Neural cell (in vitro differentiated cells): ENCODE results near the gene DPH6. TPM values are rescaled to one million over a fixed set of nuclear protein-coding genes. Genes with fewer than 3 reads are reported as not detected.

ENCODE experiments used
- H2AFZ ChIP-seq: fragments of 200-600, 300-800 bp; sonication (generic), shearing (Covaris generic); 2 replicates; pipeline ENCODE4 v1.6.0; 2014; ENCODE audit warnings: low read depth, mild to moderate bottlenecking, antibody characterized with exemption, low read length, moderate library complexity
- H3F3A ChIP-seq: fragments of 200-600 bp; shearing (Covaris generic); 2 replicates; pipeline ENCODE4 v1.6.1; 2016; ENCODE audit warnings: mild to moderate bottlenecking, moderate library complexity, mixed read lengths, antibody characterized with exemption, low read length; ENCODE audit not compliant: insufficient read depth, poor library complexity, severe bottlenecking
- H3K27ac ChIP-seq: fragments of 200-600, 300-800 bp; sonication (generic), shearing (Covaris generic); 2 replicates; pipeline ENCODE4 v1.5.1; 2014; ENCODE audit warnings: mild to moderate bottlenecking, low read length, moderate library complexity
- H3K27me3 ChIP-seq: fragments of 300-800, 200-600 bp; sonication (generic), shearing (Covaris generic); 2 replicates; pipeline ENCODE4 v1.6.0; 2014; ENCODE audit warnings: mild to moderate bottlenecking, low read depth, low read length, moderate library complexity; ENCODE audit not compliant: insufficient read depth
- H3K36me3 ChIP-seq: fragments of 300-800, 200-600 bp; sonication (generic), shearing (Covaris generic); 2 replicates; pipeline ENCODE4 v1.5.1; 2014; ENCODE audit warnings: mild to moderate bottlenecking, antibody characterized with exemption, low read length, moderate library complexity; ENCODE audit not compliant: insufficient read depth
- H3K4me2 ChIP-seq: fragments of 300-800, 200-600 bp; sonication (generic), shearing (Covaris generic); 2 replicates; pipeline ENCODE4 v1.6.0; 2014; ENCODE audit warnings: mild to moderate bottlenecking, low read length
- H3K4me3 ChIP-seq: fragments of 300-800, 200-600 bp; sonication (generic), shearing (Covaris generic); 2 replicates; pipeline ENCODE4 v1.5.1; 2014; ENCODE audit warnings: mild to moderate bottlenecking, low read length, moderate library complexity
- H3K79me2 ChIP-seq: fragments of 200-600 bp; shearing (Covaris generic); replicated peaks from 2 replicates; pipeline ENCODE4 v1.6.0; 2014; ENCODE audit warnings: mild to moderate bottlenecking, low read length, moderate library complexity; ENCODE audit not compliant: insufficient read depth
- H3K9ac ChIP-seq: fragments of 300-800, 200-600 bp; sonication (generic), shearing (Covaris generic); 2 replicates; pipeline ENCODE4 v1.6.1; 2016; ENCODE audit warnings: mild to moderate bottlenecking, low read length, mixed read lengths
- H3K9me2 ChIP-seq: fragments of 200-600 bp; shearing (Covaris generic); 2 replicates; pipeline ENCODE4 v1.6.1; 2016; ENCODE audit warnings: mild to moderate bottlenecking, low read length, mixed read lengths; ENCODE audit not compliant: insufficient read depth
- H3K9me3 ChIP-seq: fragments of 200-600, 300-800 bp; sonication (generic), shearing (Covaris generic); 2 replicates; pipeline ENCODE4 v1.6.1; 2016; ENCODE audit warnings: mild to moderate bottlenecking, mixed run types, low read length, moderate library complexity, mixed read lengths
- H4K20me1 ChIP-seq: fragments of 200-600 bp; shearing (Covaris generic); 2 replicates; pipeline ENCODE4 v1.6.1; 2016; ENCODE audit warnings: mild to moderate bottlenecking, mixed run types; ENCODE audit not compliant: insufficient read depth
- EP300 ChIP-seq: fragments of 450-650 bp; conservative IDR thresholded peaks from 2 replicates; pipeline ENCODE4 v1.6.1; 2014; ENCODE audit warnings: antibody characterized with exemption, mild to moderate bottlenecking, moderate library complexity; ENCODE audit not compliant: poor library complexity, severe bottlenecking
- EZH2 ChIP-seq: fragments of 200-600, 300-800 bp; shearing (Covaris generic), sonication (generic); IDR thresholded peaks from 2 replicates; pipeline ENCODE4 v1.6.1; 2014; ENCODE audit warnings: antibody characterized with exemption, low read length, borderline replicate concordance, mild to moderate bottlenecking; ENCODE audit not compliant: insufficient read depth, poor library complexity, severe bottlenecking
- MXI1 ChIP-seq: fragments of 450-650 bp; conservative IDR thresholded peaks from 2 replicates; pipeline ENCODE4 v1.6.1; 2014; ENCODE audit warnings: antibody characterized with exemption, mild to moderate bottlenecking; ENCODE audit not compliant: poor library complexity, severe bottlenecking
- POLR2AphosphoS5 ChIP-seq: IDR thresholded peaks from 2 replicates; pipeline ENCODE4 v1.6.1; 2012
- RAD21 ChIP-seq: fragments of 450-650 bp; conservative IDR thresholded peaks from 2 replicates; pipeline ENCODE4 v1.6.1; 2014; ENCODE audit warnings: antibody characterized with exemption, mild to moderate bottlenecking, moderate library complexity
- REST ChIP-seq: IDR thresholded peaks from 2 replicates; pipeline ENCODE4 v1.6.1; 2012; ENCODE audit warnings: borderline replicate concordance
- SMC3 ChIP-seq: fragments of 450-650 bp; conservative IDR thresholded peaks from 2 replicates; pipeline ENCODE4 v1.6.1; 2014; ENCODE audit warnings: antibody characterized with exemption, mild to moderate bottlenecking, moderate library complexity; ENCODE audit not compliant: poor library complexity
- TAF1 ChIP-seq: IDR thresholded peaks from 2 replicates; pipeline ENCODE4 v1.6.1; 2012; ENCODE audit warnings: low read depth
- polyA plus RNA-seq: library from polyadenylated mRNA; depleted of rRNA; stranded (reverse); fragments of >200 nt; gene quantifications from 2 replicates; pipeline ENCODE4 v1.2.3, GENCODE V29; 2014
- TF ChIP-seq, protein P1 (sequence below): fragments of 450-650 bp; IDR thresholded peaks from 2 replicates; pipeline ENCODE4 v1.5.1; 2014; ENCODE audit warnings: antibody characterized with exemption, mild to moderate bottlenecking, moderate library complexity; ENCODE audit not compliant: poor library complexity, severe bottlenecking

DPH6 gene
- polyA plus RNA-seq, 1 donor from 2014 or later, result 6.9 TPM

DNA sequence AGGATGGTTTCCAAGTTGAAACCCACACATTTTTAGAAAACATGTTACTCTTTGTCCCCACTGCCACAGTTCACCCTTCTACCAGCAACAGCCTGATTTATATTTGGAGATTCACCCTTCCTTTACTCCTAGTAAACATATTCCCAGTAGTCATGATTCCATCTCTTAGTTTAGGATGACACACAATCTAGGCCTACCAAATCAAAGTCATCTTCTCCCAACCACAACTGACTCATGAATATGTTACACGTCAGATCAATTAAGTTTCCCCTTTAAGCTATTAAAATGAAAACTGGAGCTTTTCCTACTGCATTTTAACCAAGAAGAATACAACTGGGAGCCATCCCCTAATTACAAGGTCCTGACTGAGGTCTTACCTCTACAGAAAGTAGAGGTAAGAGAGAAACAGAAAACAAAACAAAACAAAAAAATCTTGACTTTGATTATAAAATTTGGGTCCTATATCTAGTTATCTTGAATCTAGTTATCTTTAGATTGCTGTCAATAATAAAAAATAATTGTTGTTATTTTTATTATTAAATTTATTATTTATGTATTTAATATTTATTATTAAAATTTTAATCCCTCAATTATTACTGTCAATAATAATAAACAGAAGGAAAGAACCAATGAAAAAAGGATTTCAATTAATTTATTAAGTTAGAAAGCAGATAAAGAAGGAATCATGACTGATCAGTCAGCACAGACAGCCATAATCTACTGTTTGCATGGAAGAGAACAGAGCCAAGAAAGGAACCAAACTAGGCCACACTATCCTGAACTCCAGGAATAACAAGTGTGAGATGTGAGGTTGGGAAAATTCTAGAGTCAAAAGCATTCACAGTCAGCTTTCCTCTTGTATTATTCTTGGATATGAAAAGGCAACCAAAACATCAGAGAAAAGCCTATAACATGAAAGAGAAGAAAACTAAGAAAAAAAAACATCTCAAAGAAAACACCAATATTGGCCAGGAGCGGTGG lies 12.5 kb downstream of the DPH6 start:
- Histone ChIP-seq H3K4me3 (no peak overlapping the region), H3K27ac (no peak overlapping the region), H3K9me2 (no peaks in the 10 kb centered on the region), H3K4me2 (no peak overlapping the region), H3K9me3 (no peaks in the 10 kb centered on the region), H3K9ac (no peak overlapping the region), H3K36me3 (peaks cover 3% of the 10 kb centered on the region), H3F3A (no peaks in the 10 kb centered on the region), H3K79me2 (no peaks in the 10 kb centered on the region), H3K27me3 (no peaks in the 10 kb centered on the region), H2AFZ (no peak overlapping the region), H4K20me1 (no peaks in the 10 kb centered on the region)
- TF ChIP-seq EZH2 (no peak), POLR2AphosphoS5 (no peak), TAF1 (no peak), MXI1 (no peak), SMC3 (no peak), RAD21 (no peak), EP300 (no peak), REST (no peak)
- TF ChIP-seq, protein P1, sequence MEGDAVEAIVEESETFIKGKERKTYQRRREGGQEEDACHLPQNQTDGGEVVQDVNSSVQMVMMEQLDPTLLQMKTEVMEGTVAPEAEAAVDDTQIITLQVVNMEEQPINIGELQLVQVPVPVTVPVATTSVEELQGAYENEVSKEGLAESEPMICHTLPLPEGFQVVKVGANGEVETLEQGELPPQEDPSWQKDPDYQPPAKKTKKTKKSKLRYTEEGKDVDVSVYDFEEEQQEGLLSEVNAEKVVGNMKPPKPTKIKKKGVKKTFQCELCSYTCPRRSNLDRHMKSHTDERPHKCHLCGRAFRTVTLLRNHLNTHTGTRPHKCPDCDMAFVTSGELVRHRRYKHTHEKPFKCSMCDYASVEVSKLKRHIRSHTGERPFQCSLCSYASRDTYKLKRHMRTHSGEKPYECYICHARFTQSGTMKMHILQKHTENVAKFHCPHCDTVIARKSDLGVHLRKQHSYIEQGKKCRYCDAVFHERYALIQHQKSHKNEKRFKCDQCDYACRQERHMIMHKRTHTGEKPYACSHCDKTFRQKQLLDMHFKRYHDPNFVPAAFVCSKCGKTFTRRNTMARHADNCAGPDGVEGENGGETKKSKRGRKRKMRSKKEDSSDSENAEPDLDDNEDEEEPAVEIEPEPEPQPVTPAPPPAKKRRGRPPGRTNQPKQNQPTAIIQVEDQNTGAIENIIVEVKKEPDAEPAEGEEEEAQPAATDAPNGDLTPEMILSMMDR, result no peak

- peaks cover 3% of the 10 kb centered on the region for H3K36me3 ChIP-seq
- H3K27me3 ChIP-seq, result no peaks in the 10 kb centered on the region
- H3K9me2 ChIP-seq, result no peaks in the 10 kb centered on the region
- no peaks in the 10 kb centered on the region for H4K20me1 ChIP-seq
- H3F3A ChIP-seq, result no peaks in the 10 kb centered on the region
- no peak overlapping the region for H3K4me2 ChIP-seq
- no peak overlapping the region for H3K27ac ChIP-seq
- no peak overlapping the region for H3K4me3 ChIP-seq
- TF ChIP-seq TAF1 (no peak), RAD21 (no peak), REST (no peak)
- H3K79me2 ChIP-seq, result no peaks in the 10 kb centered on the region
- H2AFZ ChIP-seq, result no peak overlapping the region
- H3K9me3 ChIP-seq, result no peaks in the 10 kb centered on the region
- no peak overlapping the region for H3K9ac ChIP-seq
These were observed 15.3 kb downstream of the DPH6 start for GRCh38 chr15:35530698-35531097.
